Measurements from ENCODE around the gene MRPL37. TPM values are rescaled to one million over a fixed set of nuclear protein-coding genes. Genes with fewer than 3 reads are reported as not detected.

MRPL37 gene
- total and polyA plus RNA-seq, 2 of the 4 experiments (the other 2 are of a cell fraction), result 42.8 to 132 TPM

GRCh38 chr1:54265659-54266058 lies 65.7 kb downstream of the MRPL37 start:
- Histone ChIP-seq H3K18ac (ENCODE audit: low read depth, low read length) (no peak overlapping the region), H4K8ac (ENCODE audit: low read depth in 2 of 2, low read length in 2 of 2) (no peak overlapping the region), H3K4me2 (ENCODE audit: low read depth, low read length) (no peak overlapping the region), H2AFZ (replicated peaks; ENCODE audit: low read length, poor library complexity) (no peak overlapping the region), H3K27ac (ENCODE audit: insufficient read depth, low read length) (no peak overlapping the region), H3K56ac (ENCODE audit: extremely low read depth, insufficient read depth, low read length) (no peak overlapping the region), H4K5ac (ENCODE audit: low read depth, low read length) (no peak overlapping the region), H3K4ac (ENCODE audit: low read depth, low read length) (no peak overlapping the region), H3K9me1 (ENCODE audit: insufficient read depth, low read length) (peaks cover 13% of the 10 kb centered on the region), H3K4me3 (ENCODE audit: insufficient read depth, low read depth, low read length) (no peak overlapping the region), H3K9ac (ENCODE audit: low read depth, low read length) (no peak overlapping the region), H2AK9ac (replicated peaks; ENCODE audit: low read depth, low read length, poor library complexity) (no peak overlapping the region), H3K27me3 (ENCODE audit: control insufficient read depth, insufficient read depth, low read length) (no peaks in the 10 kb centered on the region), H2AK5ac (ENCODE audit: low read depth, low read length) (no peak overlapping the region), H2BK20ac (ENCODE audit: low read depth, low read length) (no peak overlapping the region), H3K79me1 (ENCODE audit: low read depth in 1 of 2, low read length in 2 of 2) (peaks cover 40 to 78% of the 10 kb centered on the region in 2 experiments; a peak in 3 of 4 replicates), H3K36me3 (ENCODE audit: control insufficient read depth, insufficient read depth, low read length) (peaks cover 11% of the 10 kb centered on the region; the same call in 1 of the 2 replicates), H2BK5ac (ENCODE audit: low read depth, low read length, poor library complexity, severe bottlenecking) (no peak overlapping the region), H3K14ac (replicated peaks; ENCODE audit: low read depth, low read length) (no peak overlapping the region), H2BK15ac (ENCODE audit: low read depth, low read length) (no peak overlapping the region), H3K9me3 (ENCODE audit: control insufficient read depth, insufficient read depth, low read length) (no peaks in the 10 kb centered on the region), H4K20me1 (ENCODE audit: insufficient read depth, low read length) (peaks cover 27% of the 10 kb centered on the region), H3K4me1 (ENCODE audit: control insufficient read depth, insufficient read depth, low read length) (no peaks in the 10 kb centered on the region), H3K23ac (ENCODE audit: low read depth, low read length) (no peak overlapping the region), H4K91ac (ENCODE audit: insufficient read depth, low read depth, low read length) (no peak overlapping the region), H2BK120ac (ENCODE audit: low read depth, low read length) (no peak overlapping the region)
- WGBS, 2 experiments (ENCODE audit: extremely low coverage in 2 of 2, insufficient read length in 1 of 2), result 44% methylated on average over 2 of the region's 6 CpGs; no CpG with 5 or more reads in 1 of the 2 experiments
- TF ChIP-seq POLR2A (IDR thresholded peaks at IDR 0.05; ENCODE audit: low read depth, low read length) (no peak), CEBPB (IDR thresholded peaks at IDR 0.05; ENCODE audit: low read depth, low read length) (no peak), RFX5 (IDR thresholded peaks at IDR 0.05; ENCODE audit: low read depth, low read length) (no peak), FOS (IDR thresholded peaks at IDR 0.05; ENCODE audit: low read depth, low read length) (no peak), MAZ (IDR thresholded peaks at IDR 0.05; ENCODE audit: borderline replicate concordance, low read depth, low read length) (no peak), ELK1 (IDR thresholded peaks at IDR 0.05; ENCODE audit: borderline replicate concordance, low read depth, low read length) (no peak), MXI1 (IDR thresholded peaks at IDR 0.05; ENCODE audit: borderline replicate concordance, low read depth, low read length) (no peak), SMC3 (IDR thresholded peaks at IDR 0.05; ENCODE audit: low read depth, low read length) (no peak), RCOR1 (IDR thresholded peaks at IDR 0.05; ENCODE audit: insufficient replicate concordance, low read length) (no peak), CHD1 (IDR thresholded peaks at IDR 0.05; ENCODE audit: low read depth, low read length) (no peak), RAD21 (IDR thresholded peaks at IDR 0.05; ENCODE audit: low read length) (no peak), MAFK (IDR thresholded peaks at IDR 0.05; ENCODE audit: low read depth, low read length) (no peak), NFE2L2 (IDR thresholded peaks at IDR 0.05; ENCODE audit: low read depth, low read length) (no peak), BHLHE40 (IDR thresholded peaks at IDR 0.05; ENCODE audit: low read depth, low read length) (no peak)
- TF ChIP-seq, protein P1, sequence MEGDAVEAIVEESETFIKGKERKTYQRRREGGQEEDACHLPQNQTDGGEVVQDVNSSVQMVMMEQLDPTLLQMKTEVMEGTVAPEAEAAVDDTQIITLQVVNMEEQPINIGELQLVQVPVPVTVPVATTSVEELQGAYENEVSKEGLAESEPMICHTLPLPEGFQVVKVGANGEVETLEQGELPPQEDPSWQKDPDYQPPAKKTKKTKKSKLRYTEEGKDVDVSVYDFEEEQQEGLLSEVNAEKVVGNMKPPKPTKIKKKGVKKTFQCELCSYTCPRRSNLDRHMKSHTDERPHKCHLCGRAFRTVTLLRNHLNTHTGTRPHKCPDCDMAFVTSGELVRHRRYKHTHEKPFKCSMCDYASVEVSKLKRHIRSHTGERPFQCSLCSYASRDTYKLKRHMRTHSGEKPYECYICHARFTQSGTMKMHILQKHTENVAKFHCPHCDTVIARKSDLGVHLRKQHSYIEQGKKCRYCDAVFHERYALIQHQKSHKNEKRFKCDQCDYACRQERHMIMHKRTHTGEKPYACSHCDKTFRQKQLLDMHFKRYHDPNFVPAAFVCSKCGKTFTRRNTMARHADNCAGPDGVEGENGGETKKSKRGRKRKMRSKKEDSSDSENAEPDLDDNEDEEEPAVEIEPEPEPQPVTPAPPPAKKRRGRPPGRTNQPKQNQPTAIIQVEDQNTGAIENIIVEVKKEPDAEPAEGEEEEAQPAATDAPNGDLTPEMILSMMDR (conservative IDR thresholded peaks at IDR 0.05; ENCODE audit: low read depth, low read length), result no peak
- TF ChIP-seq, protein P2, sequence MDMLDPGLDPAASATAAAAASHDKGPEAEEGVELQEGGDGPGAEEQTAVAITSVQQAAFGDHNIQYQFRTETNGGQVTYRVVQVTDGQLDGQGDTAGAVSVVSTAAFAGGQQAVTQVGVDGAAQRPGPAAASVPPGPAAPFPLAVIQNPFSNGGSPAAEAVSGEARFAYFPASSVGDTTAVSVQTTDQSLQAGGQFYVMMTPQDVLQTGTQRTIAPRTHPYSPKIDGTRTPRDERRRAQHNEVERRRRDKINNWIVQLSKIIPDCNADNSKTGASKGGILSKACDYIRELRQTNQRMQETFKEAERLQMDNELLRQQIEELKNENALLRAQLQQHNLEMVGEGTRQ (IDR thresholded peaks at IDR 0.05; ENCODE audit: low read depth, low read length), result no peak
- POLR2A ChIA-PET (ENCODE audit: unreplicated experiment), result no interaction called here
- intact Hi-C loops (cut with micrococcal nuclease) (no loop called here), dilution Hi-C loops (cut with HindIII; ENCODE audit: low sequenced_read_pairs, unreplicated experiment) (no loop called here), in situ Hi-C loops (cut with MboI; ENCODE audit: low sequenced_read_pairs) (no loop called here)
- CTCF ChIA-PET, result no interaction called here
- DNase-seq (no peak), ATAC-seq (ENCODE audit: low read depth) (no peak)
- BruUV-seq (replicated peaks), result no TSS peak

All from IMR-90 (cell line).